Measurements from ENCODE around the gene GPR84.

The GPR84 gene

GRCh38 chr12:54364413-54364812, at the start of gene GPR84:
Gene GPR84 (minus strand): TSS chr12:54364486. CDS start chr12:54363851, 635 bp downstream.
- no peak for DNase-seq (ENCODE audit: low read depth)

- peak; percentile 52 for DNase-seq (ENCODE audit: low read depth)
Measured at GRCh38 chr12:54413284-54414190, 49.3 kb upstream of the GPR84 start.

DNA sequence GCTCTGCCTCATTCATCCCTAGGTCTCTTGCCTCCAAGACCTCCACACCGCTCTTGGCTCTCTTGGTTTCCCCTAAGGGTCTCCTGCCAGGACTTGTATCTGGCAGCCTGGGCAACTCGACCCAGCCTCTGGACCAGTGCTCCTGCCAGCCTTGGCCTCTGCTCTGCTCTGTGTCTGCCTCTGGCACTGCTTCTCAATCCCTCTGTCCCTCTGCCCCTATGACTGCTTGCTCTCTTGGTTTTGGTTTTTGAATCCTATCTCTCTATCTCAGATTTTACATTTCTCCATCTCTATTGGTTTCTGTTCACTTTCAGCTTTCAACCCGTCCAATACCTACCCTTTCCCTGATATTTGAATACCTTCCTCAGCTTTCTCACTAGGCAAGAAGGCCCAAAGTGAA, 48.5 kb upstream of the GPR84 start:
- DNase-seq (ENCODE audit: low read depth): no peak

DNA sequence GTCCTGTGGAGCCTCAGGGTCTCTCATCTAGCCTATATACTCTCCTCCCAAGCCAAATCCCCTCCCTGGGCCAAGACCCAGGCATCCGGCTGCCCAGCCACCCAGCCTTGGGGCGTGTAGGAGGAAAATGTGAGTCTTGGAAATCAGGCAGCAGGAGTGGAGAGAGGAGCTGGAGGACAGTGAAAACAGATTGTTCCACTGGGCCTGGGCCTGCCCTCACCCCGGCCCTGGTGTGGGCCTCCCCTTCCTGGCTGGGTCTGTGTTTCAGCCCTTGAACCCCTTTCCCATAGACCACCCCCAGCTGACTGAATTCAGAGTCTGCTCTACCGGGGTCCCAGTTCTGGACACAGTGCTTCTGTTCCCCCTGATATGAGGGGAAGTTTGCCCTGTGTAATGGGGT, 48.1 kb upstream of the GPR84 start:
- no peak for DNase-seq (ENCODE audit: low read depth)

- DNase-seq (ENCODE audit: low read depth): no peak
Measured at GRCh38 chr12:54411391-54412241, 47.3 kb upstream of the GPR84 start.

DNA sequence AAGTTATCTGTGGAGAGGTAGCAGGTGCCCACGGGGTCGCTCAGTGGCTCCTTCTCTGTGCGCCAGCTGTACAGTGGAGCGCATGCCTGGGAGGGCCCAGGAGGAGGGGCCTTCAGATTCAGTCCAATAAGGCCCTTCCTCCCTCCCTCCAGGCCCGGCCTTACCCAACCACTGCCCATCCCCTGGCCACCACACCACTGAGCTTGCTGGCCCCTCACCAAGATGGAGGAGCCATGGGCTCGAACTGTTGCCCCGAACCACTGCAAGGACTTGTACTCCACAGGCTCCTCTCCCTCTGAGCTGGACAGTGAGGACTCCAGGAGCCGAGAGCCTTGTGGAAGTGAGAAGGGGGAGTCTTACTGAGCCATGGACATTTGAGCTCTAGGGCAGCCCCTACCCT, 45.0 kb upstream of the GPR84 start:
- no peak for DNase-seq (ENCODE audit: low read depth)

- DNase-seq (ENCODE audit: low read depth): no peak
Measured at GRCh38 chr12:54407183-54407905, 43.1 kb upstream of the GPR84 start.

- no peak for DNase-seq (ENCODE audit: low read depth)
Measured at GRCh38 chr12:54405573-54405972, 41.3 kb upstream of the GPR84 start.

DNA sequence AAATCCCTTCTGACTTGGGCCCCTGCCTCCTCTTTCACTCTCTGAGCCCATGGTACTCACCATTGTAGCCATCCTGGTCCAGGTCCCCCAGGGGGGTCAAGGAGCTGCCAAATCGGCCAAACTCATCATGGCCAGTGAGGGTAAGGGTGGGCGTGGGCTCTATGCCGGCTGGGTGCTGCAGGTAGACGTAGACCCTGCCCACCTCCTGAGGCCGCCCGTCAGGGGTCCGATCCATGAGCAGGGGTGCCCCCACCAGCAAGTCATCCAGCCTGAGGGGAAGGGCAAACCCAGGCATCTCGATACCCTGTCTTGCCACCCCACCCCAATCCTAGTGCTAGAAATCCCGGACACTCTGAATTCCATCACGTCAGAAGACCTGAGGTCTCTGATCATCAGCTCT, 40.8 kb upstream of the GPR84 start:
- no peak for DNase-seq (ENCODE audit: low read depth)

DNA sequence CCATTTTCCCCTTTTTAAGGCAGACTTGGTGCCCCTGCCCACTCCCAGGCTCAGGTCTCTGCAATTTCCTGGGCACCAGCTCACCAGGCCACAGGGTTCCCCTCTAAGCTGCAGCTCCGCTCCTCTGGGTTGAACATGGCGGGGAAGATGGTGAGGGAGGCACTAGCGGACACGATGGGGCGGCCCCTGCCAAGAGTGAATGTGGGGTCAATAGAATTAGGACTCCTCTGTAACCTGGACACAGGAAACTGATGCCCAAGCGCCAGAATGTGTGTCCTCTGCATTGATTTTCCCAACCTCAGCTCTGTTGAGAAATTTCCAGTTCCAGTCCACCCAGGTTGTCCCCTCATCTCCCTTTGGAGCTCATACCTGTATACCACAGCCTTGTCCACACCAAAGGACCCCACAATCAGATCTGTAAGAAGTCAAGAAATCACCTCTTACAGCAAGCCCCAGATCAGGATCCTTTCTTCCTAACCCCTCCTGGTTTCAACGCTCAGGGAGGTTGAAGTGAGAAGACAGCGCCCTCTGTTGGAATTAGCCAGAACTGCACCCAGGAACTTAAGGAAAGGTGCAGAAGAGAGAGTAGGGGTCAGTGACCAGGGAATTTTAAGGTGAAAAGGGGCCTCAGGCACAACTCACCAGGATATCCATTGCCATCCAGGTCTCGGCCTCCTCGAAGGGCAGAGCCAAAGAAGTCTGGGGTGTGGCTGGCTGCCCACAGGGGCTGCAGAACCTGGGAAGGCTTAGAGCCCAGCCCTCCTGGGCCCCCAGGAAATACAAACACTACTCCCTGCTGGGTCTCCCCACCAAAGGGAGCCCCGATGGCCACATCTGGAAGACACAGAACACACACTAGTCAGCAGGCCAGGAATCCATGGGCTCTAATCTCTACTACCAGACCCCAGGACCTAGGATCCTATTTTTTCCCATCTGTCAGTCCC, 40.0 kb upstream of the GPR84 start:
- peak; percentile 44 for DNase-seq (ENCODE audit: low read depth)

DNA sequence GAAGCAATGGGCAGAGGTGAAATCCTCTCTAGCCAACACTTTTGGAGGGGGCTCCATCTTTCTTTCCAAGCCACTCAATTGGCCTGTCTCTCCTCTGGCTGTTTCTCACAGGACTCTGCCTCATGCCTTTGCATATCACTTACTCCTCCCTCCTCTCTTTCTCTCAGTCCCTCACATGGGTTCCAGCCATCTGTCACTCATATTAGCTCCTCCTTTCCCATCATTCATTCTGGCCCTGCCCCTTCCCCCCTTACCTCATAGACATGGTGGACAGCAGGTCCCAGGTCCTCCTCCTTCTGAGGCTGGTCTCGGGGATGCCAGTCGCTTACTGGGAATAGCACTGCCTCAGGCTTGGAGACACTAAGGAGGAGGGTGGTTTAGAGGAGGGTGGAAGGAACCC, 36.8 kb upstream of the GPR84 start:
- DNase-seq (ENCODE audit: low read depth): no peak

- DNase-seq (ENCODE audit: low read depth): peak; percentile 76
Measured at GRCh38 chr12:54398995-54399793, 34.9 kb upstream of the GPR84 start.

DNA sequence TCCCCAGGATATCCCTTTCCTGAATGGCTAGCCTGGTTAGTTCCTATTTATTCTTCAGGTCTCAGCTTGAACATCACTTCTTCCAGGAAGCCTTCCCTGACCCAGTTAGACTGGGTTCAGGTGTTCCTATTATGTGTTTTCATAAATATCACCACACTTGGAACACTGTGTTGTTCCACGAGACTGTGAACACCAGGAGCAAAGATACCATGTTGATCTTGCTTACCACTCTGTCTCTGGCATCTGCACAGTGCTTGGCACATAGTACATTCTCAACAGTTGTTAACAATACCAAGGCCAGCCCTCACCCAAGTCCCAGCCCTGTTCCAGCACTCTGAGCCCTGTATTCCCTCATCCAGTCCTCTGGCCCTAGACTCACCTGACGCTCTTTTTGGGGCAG, 33.9 kb upstream of the GPR84 start:
- DNase-seq (ENCODE audit: low read depth): no peak

DNA sequence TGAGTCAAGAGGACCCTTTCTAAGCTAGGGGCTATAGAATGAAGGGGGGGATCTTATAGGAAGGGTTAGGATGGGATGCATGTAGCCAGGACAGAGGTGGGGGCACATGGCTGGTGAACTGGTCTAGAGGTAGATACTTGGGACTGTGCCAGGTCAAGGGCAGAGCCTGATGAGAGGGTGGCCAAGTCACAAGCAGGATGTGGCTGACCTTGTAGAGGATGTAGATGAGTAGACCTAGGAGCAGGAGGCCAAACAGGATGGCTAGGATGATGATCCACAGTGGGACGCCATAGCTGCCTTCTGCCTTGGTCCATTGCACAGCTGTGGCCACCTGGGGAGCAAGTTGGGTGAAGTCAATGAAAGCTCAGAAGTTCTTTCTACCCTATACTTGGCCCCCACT, 32.9 kb upstream of the GPR84 start:
- DNase-seq (ENCODE audit: low read depth): no peak

DNA sequence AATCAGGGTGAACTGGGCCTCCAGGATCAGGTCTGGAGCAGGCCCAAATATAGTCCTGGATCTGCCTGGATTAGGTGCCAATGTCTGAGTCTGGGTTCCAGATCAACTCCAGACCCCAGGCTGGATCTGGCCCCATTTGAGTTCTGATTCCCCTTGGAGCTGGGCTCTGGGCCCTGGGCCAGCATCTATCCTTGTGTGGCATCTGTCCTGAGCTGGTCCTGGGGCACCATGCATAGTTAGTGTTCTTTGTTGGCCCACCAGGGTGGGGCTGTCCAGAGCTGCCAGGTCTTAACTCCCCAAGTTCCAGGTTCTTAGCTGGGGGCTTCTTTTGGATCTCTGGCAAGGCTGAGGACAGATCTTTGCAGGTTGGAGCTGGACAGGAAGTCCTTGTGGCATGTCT, 31.3 kb upstream of the GPR84 start:
- DNase-seq (ENCODE audit: low read depth): no peak

DNA sequence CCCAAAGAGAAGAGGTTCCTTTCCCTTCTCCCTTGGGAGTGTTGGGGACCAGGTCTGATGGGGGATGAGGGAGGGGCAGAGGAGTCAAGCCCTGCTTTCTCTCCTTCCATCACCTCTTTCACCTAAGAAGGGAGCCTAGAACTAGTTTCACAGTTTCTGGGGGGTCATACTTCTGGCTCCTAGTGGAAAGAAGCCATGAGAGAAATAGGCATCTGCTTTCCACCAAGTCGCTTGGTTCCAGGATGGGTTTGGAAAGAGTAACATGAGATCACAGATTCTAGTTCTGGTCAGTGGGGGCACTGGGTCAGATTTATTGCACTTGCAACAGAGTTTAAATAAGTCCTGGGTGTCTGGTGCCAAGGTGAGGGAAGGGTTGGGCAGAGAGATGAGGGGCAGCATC, 30.7 kb upstream of the GPR84 start:
- DNase-seq (ENCODE audit: low read depth): no peak

DNA sequence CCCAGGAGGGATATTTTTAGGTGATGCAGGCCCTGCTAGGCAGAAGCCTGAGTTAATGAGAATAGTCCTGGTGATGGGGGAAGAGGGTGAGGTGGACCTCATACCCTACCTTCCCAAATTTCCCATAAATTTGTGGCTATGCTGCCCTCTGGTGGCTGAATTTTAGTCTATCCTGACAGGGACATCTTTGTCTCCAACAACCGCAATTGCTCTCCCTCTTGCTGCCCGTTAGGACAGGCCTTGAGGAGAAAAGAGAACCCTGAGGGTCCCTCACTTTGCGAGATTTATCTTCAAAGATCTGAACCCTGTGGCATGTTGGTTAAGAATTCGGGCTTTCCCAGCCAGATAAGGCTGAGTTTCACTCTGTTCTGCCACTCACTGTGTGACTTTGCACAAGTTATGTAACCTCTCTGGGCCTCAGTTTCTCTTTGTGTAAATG, 30.0 kb upstream of the GPR84 start:
- peak; percentile 41 for DNase-seq (ENCODE audit: low read depth)

DNA sequence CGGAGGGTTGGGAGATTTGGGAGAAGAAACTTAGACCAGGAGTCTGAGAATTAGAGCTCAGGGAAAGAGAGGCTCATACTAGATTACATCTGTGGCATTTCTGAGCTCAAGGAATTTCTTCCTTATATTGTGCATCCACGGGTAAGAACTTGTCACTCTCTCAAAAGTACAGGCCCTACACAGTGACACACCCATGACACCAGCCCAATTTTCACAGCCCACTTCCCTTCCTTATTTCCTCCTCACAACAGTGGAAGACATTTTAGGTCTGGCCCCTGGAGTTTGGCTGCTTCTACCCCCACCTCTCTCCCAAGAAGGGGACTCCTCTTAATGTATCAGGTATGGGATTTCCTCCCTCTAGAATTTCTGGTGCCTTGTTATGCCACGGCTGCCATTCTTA, 29.5 kb upstream of the GPR84 start:
- no peak for DNase-seq (ENCODE audit: low read depth)

DNA sequence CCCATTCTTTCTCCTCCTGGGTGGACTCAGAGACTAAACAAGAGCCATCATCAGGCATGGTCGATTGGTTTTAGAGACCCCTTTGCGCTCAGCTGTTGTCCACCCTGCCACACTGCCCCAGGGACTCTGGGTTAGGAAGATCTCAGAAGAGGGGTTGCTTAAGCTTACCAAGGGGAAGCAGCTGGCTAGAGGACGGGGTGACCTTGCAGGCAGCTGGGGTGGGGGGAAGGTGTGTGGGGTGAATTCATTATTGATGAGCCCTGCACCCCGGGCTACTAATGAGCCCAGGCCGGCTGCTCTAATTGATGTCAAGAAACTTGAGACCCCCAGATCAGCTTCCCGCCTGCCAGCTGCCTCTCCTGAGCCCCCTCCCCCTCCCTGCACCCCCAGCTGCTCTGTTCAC, 28.9 kb upstream of the GPR84 start:
- no peak for DNase-seq (ENCODE audit: low read depth)

GRCh38 chr12:54392485-54393206, 28.4 kb upstream of the GPR84 start:
- no peak for DNase-seq (ENCODE audit: low read depth)
